CD14-positive monocyte (primary cell): ENCODE measurements around the gene UGT2B15. TPM values are rescaled to one million over a fixed set of nuclear protein-coding genes. Genes with fewer than 3 reads are reported as not detected.
"Not testable (repeated sequence)": the region's sequence is repeated elsewhere in the genome, so short reads cannot be mapped to it uniquely, and the experiment has no call there.

Source experiments
- DNase-seq, 3 donors: peaks; one replicate each; pipeline ENCODE4 v3.0.0-alpha.2; 2011 to 2022
- H2AFZ ChIP-seq: 2 replicates; pipeline ENCODE4 v1.6.0; 2012; ENCODE audit warnings: mild to moderate bottlenecking, low read depth, low read length, inconsistent platforms; ENCODE audit not compliant: insufficient read depth, poor library complexity, severe bottlenecking
- H3K27ac ChIP-seq, 2 donors: 1 replicate in 1 of 2; 2 replicates in 1 of 2; pipeline ENCODE4 v1.5.1; 2012 to 2013; ENCODE audit warnings: low read length in 2 of 2, control low read depth in 1 of 2, inconsistent platforms in 1 of 2, low read depth in 1 of 2, mild to moderate bottlenecking in 1 of 2
- H3K27me3 ChIP-seq, 2 donors: one replicate each; pipeline versions ENCODE4 v1.6.0 to v1.6.1; 2011 to 2013; ENCODE audit warnings: low read length in 2 of 2; ENCODE audit not compliant: control insufficient read depth in 2 of 2, insufficient read depth in 2 of 2
- H3K36me3 ChIP-seq, 2 donors: replicated peaks in 1 of 2; 1 replicate in 1 of 2; 2 replicates in 1 of 2; pipeline versions ENCODE4 v1.5.1 to v1.6.1; 2012 to 2013; ENCODE audit warnings: low read length in 2 of 2, control low read depth in 1 of 2, inconsistent platforms in 1 of 2, mild to moderate bottlenecking in 1 of 2; ENCODE audit not compliant: insufficient read depth in 2 of 2, control insufficient read depth in 1 of 2
- H3K4me1 ChIP-seq, 2 donors: 1 replicate in 1 of 2; 2 replicates in 1 of 2; pipeline versions ENCODE4 v1.5.1 to v1.6.1; 2012 to 2013; ENCODE audit warnings: low read length in 2 of 2, control low read depth in 1 of 2, inconsistent platforms in 1 of 2, mild to moderate bottlenecking in 1 of 2, moderate library complexity in 1 of 2; ENCODE audit not compliant: insufficient read depth in 2 of 2, control insufficient read depth in 1 of 2
- H3K4me2 ChIP-seq: replicated peaks from 2 replicates; pipeline ENCODE3; 2012; ENCODE audit warnings: low read length, moderate library complexity, mild to moderate bottlenecking; ENCODE audit not compliant: poor library complexity, severe bottlenecking; ENCODE audit errors: extremely low read depth
- H3K4me3 ChIP-seq, 3 experiments: fragments of 200-600 bp in 1 of 3; sonication (generic) in 1 of 3; replicated peaks in 1 of 3; 1 replicate in 2 of 3; 2 replicates in 1 of 3; pipeline ENCODE4 v1.5.1; 2011 to 2013; ENCODE audit warnings: low read length in 3 of 3, mild to moderate bottlenecking in 3 of 3, control low read depth in 2 of 3, low read depth in 2 of 3, inconsistent platforms in 1 of 3, moderate library complexity in 1 of 3
- H3K79me2 ChIP-seq: 2 replicates; pipeline ENCODE4 v1.6.0; 2012; ENCODE audit warnings: mild to moderate bottlenecking, control low read depth, inconsistent platforms, low read length, moderate library complexity; ENCODE audit not compliant: insufficient read depth
- H3K9ac ChIP-seq: 2 replicates; pipeline ENCODE4 v1.6.0; 2017; ENCODE audit warnings: low read length, mild to moderate bottlenecking; ENCODE audit not compliant: insufficient read depth, poor library complexity, severe bottlenecking
- H3K9me3 ChIP-seq, 2 donors: replicated peaks in 1 of 2; 1 replicate in 1 of 2; 2 replicates in 1 of 2; pipeline versions ENCODE4 v1.5.1 to v1.6.1; 2012 to 2013; ENCODE audit warnings: low read length in 2 of 2, control low read depth in 1 of 2; ENCODE audit not compliant: control insufficient read depth in 1 of 2, insufficient read depth in 1 of 2
- H4K20me1 ChIP-seq: 2 replicates; pipeline ENCODE4 v1.6.0; 2012; ENCODE audit warnings: mild to moderate bottlenecking, low read length, control low read depth, moderate library complexity; ENCODE audit not compliant: insufficient read depth
- H3K27ac Mint-ChIP-seq, 7 donors: one replicate each; pipeline ENCODE4 v1.8.0; 2020; ENCODE audit warnings: mild to moderate bottlenecking in 7 of 7, mixed read lengths in 7 of 7, moderate library complexity in 6 of 7, inconsistent platforms in 2 of 7
- H3K27me3 Mint-ChIP-seq, 3 donors: one replicate each; pipeline ENCODE4 v1.8.0; 2021 to 2022; ENCODE audit warnings: low read depth in 3 of 3, mild to moderate bottlenecking in 3 of 3, mixed read lengths in 3 of 3, moderate library complexity in 3 of 3, inconsistent platforms in 1 of 3
- H3K36me3 Mint-ChIP-seq, 2 donors: one replicate each; pipeline ENCODE4 v1.8.0; 2020; ENCODE audit warnings: mixed read lengths in 2 of 2, inconsistent platforms in 1 of 2, mild to moderate bottlenecking in 1 of 2
- H3K4me1 Mint-ChIP-seq: one replicate; pipeline ENCODE4 v1.8.0; 2020; ENCODE audit warnings: mild to moderate bottlenecking, mixed read lengths
- H3K4me3 Mint-ChIP-seq, 2 donors: one replicate each; pipeline ENCODE4 v1.8.0; 2020; ENCODE audit warnings: mild to moderate bottlenecking in 2 of 2, mixed read lengths in 2 of 2, moderate library complexity in 1 of 2
- H3K9me3 Mint-ChIP-seq, 7 donors: one replicate each; pipeline ENCODE4 v1.8.0; 2020 to 2022; ENCODE audit warnings: mixed read lengths in 7 of 7, mild to moderate bottlenecking in 6 of 7, moderate library complexity in 6 of 7, inconsistent platforms in 2 of 7
- CTCF ChIP-seq: fragments of 200-600 bp; IDR thresholded peaks from one replicate; pipeline ENCODE4 v1.8.0; 2022; ENCODE audit warnings: antibody characterized with exemption, mild to moderate bottlenecking
- WGBS: methylation state at CpG from one replicate; pipeline ENCODE4 v1.1.5; 2013; ENCODE audit warnings: missing lambda C conversion rate; ENCODE audit not compliant: insufficient coverage; 5-methylcytosine and 5-hydroxymethylcytosine counted together
- intact Hi-C, 2 donors: fragments of 100-400 bp; cut with micrococcal nuclease; formaldehyde crosslinking; loops; one replicate each; pipeline versions ENCODE4 v1.15.0 to v1.15.1; 2023
- polyA plus RNA-seq, 3 donors: library from polyadenylated mRNA; depleted of rRNA in 1 of 3; unstranded in 2 of 3; stranded (reverse) in 1 of 3; fragments of 300-500 nt in 2 of 3; fragments of >200 nt in 1 of 3; fragmentation: Illumina TruSeq in 2 of 3; gene quantifications; 1 replicate in 2 of 3; 2 replicates in 1 of 3; pipeline ENCODE4 v1.2.3, GENCODE V29; 2012 to 2021

The UGT2B15 gene
- polyA plus RNA-seq, 3 donors = not detected

DNA sequence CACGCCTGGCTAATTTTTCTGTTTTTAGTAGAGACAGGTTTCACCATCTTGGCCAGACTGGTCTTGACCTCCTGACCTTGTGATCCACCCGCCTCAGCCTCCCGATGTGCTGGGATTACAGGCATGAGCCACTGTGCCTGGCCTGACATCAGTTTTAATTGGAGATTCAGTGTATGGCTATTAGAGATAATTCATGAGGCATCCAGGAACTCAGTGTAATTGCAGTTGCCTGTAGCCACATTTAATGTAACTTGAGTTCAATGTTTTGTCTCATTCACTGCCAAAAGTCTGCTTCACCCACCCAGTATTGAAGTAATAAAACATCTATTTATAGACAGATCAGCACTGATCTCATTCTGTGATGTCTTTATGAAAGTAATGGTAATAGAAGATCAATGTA lies 5.7 kb downstream of the UGT2B15 start:
- WGBS = 86% methylated on average over 3 of the region's 3 CpGs
- H3K9me3 Mint-ChIP-seq, H3K36me3 ChIP-seq, H3K4me2 ChIP-seq, H3K79me2 ChIP-seq, H4K20me1 ChIP-seq, intact Hi-C loops, H3K9ac ChIP-seq, H3K27ac ChIP-seq, H3K4me3 Mint-ChIP-seq, H3K4me1 ChIP-seq, H2AFZ ChIP-seq, H3K36me3 Mint-ChIP-seq, H3K27me3 Mint-ChIP-seq, H3K4me3 ChIP-seq, H3K4me1 Mint-ChIP-seq, H3K9me3 ChIP-seq, H3K27ac Mint-ChIP-seq, H3K27me3 ChIP-seq, DNase-seq: not testable (repeated sequence)

GRCh38 chr4:68662836-68663574 lies 7.4 kb downstream of the UGT2B15 start:
- H3K36me3 Mint-ChIP-seq, H2AFZ ChIP-seq, DNase-seq, H3K9ac ChIP-seq, H4K20me1 ChIP-seq, H3K9me3 ChIP-seq, H3K4me3 Mint-ChIP-seq, H3K79me2 ChIP-seq, H3K27ac ChIP-seq, H3K4me1 Mint-ChIP-seq, H3K27ac Mint-ChIP-seq, H3K27me3 ChIP-seq, H3K4me1 ChIP-seq, H3K36me3 ChIP-seq, H3K4me2 ChIP-seq, H3K4me3 ChIP-seq, H3K27me3 Mint-ChIP-seq, H3K9me3 Mint-ChIP-seq, intact Hi-C loops: not testable (repeated sequence)
- WGBS = no CpG with 5 or more reads among the region's 1 CpG

DNA sequence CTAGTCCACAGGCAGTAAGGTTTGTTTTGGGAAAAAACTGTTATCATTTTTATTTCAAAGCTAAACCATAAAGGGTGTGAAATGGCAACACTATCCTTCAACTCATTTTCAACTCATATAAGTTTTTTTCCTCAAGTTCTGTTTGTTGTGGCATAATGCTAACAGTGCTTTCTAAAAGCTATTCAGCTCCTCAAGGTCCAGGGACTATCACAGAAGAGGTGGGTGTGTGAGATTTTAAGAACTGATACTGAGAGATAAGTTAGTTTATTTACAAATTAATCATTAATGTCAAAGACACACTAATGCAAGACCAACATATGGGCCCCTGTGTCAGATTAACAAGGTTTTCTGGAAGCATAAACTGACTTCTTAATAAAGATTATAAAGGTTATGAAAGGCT lies 11.8 kb downstream of the UGT2B15 start:
- intact Hi-C loops = no loop called here
- Mint-ChIP-seq H3K36me3 (no peaks in the 10 kb centered on the region), H3K27ac (no peak overlapping the region), H3K4me3 (no peak overlapping the region), H3K27me3 (no peaks in the 10 kb centered on the region), H3K9me3 (no peaks in the 10 kb centered on the region), H3K4me1 (no peaks in the 10 kb centered on the region)
- Histone ChIP-seq H4K20me1 (no peaks in the 10 kb centered on the region), H3K4me3 (no peak overlapping the region), H3K27me3 (no peaks in the 10 kb centered on the region), H3K36me3 (no peaks in the 10 kb centered on the region), H2AFZ (no peak overlapping the region), H3K9me3 (no peaks in the 10 kb centered on the region), H3K79me2 (no peaks in the 10 kb centered on the region), H3K4me2 (no peak overlapping the region), H3K27ac (no peak overlapping the region), H3K9ac (no peak overlapping the region), H3K4me1 (no peaks in the 10 kb centered on the region)
- no peak for TF ChIP-seq CTCF
- no peak for DNase-seq

DNA sequence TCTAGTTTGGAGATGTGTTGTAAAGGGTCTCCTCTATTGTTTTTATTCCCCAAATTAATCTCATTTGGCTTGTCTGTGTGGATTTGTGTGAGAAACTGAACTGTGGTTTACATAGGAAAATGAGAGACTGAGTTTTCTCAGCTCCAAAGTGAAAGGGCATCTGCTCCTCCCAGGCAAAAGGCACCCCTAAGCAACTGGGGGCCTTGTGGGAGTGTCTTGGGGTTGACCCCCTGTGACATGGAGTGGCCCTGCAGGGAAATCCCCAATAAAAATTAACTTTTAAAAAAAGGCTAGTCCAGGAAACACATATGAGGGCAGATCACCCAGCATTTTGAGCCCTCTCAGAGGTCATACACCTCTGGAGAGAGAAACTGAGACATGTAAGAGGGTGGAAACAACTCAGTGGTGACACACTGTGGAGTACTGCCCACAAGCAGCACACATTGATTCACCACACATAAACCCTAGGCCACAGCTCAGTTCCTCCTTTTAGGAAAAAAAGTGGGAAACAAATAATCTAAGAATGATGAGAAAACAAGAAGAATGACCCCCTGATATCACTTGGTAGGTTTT lies 13.3 kb downstream of the UGT2B15 start:
- DNase-seq, H3K36me3 Mint-ChIP-seq, H3K9me3 Mint-ChIP-seq, H3K9ac ChIP-seq, H3K4me3 Mint-ChIP-seq, H2AFZ ChIP-seq, H3K27me3 Mint-ChIP-seq, H3K4me1 Mint-ChIP-seq, intact Hi-C loops, H3K4me1 ChIP-seq, H3K79me2 ChIP-seq, H3K4me3 ChIP-seq, H3K27ac Mint-ChIP-seq, H3K27ac ChIP-seq, H3K4me2 ChIP-seq, H3K27me3 ChIP-seq, H3K9me3 ChIP-seq, H4K20me1 ChIP-seq, H3K36me3 ChIP-seq: not testable (repeated sequence)
